NCI-H2107 (cell line): Measurements from ENCODE around the gene NINL.

Experiments used
- DNase-seq: peaks from one replicate; lab custom pipeline; 2025; lab: John Stamatoyannopoulos, UW

The NINL gene

DNA sequence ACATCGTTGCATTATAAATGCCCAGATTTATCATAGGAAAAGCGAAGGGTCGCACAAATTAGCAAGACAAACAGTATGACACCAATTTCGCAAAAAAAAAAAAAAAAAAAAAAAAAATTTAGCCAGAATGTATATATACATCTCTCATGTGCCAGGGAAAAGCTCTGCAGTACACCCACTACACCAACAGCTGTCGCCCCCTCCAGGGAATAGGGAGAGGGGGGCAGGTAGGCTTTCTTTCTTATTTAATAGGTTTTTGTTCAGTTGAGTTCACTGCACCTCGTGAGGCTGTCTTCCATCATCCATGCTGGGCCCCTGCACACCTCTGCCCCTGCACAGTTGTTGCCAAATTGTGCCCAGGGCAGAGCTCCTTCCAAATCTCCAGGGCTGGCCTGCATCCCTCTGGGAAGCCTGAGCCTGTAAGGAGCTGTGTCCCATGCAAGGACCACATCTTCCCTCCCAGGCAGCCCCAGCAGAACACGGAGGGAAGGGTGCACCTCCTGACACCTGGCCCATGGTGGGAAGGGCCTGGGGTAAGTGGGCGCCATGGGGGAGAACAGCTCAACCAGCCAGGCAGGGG, 85.4 kb downstream of the NINL start:
- no peak for DNase-seq

DNA sequence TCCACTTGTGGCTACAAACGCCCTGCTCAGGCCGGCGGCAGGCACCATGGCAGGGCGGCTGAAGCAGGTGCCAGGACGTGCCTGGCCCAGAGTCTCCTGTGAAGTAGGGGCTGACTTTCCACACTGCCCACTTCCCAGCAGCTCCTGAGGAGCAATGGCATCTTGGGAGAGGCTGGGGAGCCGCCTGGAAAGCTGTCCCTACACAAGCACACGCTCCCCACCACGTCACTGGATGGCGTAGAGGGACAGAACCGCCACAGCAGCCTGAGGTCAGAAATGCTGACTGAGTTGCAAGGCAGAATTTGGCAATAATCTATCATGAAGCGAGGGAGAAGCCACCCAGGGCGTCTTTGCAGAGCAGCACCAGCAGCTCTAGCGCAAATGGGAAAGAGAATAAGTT, 86.3 kb downstream of the NINL start:
- DNase-seq: no peak

DNA sequence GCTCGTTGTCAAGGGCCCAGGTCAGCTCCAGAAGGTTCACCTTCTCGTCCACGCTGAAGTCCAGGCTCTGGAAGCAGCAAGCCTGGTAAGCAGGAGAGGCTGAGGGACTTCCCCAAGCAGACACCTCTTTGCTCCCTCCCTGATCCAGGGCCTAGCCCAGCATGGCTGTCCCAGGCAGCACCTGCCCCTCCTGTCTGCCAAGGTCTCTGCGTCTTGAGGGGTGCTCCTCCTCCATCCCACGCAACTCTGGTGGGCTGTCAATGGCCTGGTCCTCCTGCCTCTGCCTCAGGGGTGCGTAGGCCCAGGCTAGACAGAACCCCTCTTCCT, 87.1 kb downstream of the NINL start:
- no peak for DNase-seq

DNA sequence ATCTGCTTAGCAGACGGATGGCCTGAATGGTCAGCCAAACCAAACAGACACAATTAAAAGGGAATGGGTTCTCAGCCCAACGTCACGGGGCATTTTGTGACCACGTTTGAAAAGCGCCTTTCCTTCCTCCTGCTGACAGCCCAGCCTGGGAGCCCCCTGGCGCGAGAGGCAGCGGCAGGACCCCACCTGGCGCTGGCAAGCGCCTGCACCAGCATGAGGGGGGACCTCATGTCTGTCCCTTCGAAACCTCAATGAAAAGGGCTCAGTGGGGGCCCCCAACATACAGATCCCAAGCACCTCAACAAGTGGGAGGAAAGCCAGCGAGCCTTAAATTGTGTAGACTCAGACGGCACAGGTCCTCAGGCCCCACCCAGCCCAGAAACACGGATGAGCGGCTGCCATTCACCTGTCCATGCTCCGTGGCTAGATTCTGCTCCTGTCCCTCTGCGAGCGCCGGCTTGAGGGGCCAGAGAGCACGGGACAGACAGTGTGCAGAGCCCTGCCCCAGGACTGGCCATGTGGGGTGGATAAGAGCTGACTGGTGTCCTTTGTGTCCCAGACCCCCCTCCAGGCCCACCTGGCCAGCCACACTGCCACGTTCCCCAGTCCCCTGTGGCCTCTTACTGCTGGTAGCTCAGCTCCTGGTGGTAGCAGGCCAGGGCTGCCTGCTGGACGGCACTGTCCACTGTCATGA, 87.6 kb downstream of the NINL start:
- DNase-seq: no peak

DNA sequence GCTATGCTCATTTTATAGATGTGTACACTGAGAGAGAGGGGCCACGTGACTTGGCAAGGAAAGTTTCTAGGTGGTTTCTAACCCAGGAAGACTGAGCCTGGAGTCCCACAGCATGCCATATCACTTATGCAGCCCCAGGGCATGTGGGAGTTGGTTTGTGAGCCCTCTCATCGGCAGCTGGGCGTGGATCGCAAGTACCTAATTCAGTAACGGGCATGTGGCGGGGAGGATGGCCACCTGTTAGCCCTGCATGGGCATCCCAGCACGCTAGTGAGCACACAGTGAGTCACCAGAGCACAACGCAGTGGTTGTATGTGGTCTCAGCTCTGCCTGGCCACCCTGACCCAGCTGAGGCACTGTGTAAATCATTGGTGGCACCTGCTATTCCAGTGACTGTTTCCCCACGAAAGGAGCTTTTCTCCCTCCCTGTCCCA, 88.3 kb downstream of the NINL start:
- no peak for DNase-seq

DNA sequence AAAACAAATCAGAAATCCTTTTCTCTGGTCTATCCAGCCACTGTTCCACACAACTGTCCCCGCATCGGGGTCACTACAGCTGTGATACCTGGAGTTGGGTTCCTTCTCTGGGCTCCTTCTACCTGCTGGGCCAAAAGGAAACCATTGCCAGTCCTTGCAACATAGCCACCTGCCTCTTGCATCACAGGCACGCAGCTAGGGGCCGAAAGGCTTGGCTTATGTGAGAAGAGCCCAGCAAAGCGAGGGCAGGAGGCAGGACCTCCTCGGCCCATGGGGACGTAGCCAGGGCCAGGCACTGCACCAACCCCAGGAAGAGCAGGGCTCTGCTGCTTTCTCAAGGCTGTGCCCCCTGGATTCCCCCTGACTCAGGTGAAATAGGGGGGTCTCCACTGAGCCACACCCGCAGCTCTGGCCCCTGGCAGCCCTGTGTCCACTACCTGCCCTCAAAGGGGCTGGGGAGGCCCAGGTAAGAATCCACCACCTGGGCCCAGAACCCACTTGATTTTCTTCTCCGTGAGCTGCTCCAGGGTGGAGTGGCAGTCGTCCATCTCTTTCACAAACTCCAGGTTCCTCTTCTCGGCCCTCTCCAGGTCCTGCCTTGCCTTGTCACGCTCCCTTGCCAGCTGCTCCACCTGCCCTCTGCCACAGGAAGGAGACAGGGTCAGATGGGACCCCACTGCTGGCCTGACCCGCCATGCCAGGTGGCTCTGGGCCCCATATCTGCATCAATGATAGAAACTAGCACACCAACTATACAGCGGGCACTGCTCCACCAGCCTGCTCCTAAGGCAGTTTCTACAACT, 89.0 kb downstream of the NINL start:
- DNase-seq: no peak

DNA sequence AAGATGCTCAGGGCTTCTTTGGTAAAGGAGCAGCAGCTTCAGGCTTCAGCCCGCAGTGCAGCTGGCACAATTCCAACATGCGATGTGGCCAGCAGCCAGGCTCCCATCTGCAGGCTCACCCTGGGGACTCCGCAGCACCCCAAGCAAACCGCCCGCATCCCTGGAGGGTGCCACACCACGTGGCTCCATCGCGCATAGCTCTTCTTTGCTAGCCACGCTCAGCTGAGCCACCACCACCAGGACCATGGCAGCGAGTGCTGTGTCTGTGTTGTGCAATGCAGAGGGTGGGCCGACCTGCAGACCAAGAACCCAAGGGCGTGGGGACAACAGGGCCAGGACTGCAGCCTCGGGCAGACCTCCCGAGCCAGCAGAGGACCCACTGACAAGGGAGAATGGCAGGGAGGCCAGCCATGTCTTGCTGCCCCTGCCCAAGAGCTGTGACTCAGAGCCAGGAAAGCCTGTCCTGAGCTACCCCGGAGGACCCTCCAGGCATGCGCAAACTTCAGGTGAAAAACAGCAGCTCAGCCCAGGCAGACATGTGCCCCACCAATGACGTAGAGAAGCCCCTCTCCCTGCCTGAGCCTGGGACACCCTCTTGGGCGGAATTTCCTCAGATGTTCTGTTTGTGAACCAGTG, 90.0 kb downstream of the NINL start:
- DNase-seq: no peak

DNA sequence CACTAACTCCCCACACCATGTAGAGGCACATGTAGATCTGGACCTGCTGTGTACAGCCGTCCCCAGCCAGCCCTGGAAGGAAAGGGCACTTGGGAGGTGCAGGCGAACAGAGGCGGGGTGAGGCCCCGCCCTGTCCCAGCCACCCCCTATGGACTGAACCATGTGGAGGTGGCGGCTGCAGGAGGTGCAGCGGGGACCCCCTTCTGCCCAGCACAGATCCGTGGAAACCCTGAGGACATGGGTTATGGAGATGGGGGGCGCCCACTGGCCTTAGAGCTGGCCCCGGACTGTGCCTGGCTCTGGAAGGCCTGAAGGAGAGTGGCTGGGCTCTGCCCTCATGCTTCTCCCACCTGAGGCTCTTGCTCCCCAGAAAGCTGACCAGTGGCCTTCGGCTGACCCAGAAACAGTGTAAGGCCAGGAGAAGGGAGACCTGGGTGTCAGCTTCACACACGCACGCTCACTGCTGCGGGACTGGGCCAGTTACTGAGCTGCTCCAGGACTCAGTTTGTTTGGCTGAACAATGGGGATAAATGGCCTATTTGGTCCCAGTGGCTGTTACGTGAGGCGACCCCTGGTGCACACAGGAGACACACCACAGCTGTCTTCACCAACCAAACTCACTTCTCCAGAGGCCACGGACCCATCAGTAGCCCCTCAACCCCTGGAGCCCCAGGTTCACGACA, 90.7 kb downstream of the NINL start:
- no peak for DNase-seq

DNA sequence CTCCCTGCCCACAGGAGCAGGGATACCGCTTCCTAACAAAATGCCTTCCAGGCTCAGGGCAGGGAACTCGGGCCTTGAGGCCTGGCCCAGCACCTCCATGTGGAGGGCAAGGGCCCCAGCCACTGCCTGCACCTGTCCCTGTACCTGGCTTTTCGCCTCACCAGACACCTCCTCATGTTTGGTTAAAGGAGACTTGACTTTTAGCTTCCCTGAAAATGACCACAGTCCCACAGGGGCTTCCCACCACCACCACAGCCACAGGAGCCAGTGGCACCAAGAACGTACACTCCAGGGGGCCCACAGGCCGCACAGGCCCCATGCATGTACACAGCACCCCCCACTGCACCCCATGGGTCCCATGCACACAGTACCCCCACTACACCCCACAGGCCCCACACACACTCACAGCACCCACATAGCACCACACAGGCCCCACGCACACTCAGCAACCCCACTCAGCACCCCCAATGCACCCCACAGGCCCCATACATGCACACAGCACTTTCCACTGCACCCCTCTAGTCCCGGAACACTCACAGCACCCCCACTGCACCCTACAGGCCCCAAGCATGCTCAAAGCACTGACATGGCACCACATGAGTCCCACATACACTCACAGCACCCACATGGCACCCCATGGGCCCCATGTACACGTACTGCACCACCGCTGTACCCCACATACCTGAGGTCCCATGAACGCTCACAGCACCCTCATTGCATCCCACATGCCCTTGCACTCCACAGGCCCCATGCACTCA, 91.4 kb downstream of the NINL start:
- DNase-seq: no peak

DNA sequence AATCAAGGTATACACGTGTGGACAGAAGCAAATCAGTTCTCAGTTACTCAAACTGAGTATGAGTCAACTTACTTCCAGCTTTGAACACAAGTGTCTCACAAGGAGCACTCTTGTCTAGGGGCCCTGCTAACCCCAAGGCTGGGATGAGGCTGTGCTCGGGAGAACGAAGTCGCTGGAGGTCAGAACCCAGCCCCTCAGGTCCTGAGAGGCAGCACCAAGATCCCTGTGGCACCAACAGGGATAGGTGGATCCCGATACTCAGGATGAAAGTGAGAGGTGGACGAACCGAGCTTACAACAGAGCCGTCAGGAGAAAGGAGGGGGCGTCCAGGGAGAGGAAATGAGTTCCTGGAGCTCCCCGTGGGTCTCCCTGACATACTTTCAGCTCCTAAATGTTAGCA, 92.2 kb downstream of the NINL start:
- DNase-seq: no peak

DNA sequence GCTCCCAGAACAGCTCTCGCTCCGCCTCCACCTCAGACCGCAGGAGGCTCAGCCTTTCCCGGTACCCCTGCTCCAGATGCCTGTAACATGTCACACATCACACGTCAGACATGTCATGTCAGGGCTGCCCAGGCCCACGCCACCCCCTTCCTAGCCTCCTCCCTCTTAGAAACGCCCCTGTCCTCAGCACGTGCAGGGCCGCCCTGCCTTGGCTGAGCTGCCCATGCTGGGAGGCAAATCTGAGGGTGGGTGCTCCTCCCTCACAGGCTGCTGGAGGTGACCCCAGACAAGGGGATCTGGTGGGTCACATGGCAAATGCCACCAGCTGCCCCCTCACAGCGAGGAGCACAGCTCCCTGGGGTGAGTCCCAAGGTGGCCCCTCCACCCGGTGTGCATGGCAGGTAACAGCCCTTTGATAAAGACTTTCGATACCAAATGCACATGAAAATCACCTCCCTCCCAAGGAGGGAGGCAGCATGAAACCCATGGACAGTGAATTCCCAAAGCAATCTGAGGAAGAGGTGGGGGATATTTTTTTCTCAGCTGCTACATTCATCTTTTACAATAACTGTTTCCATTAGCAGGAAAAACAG, 93.8 kb downstream of the NINL start:
- DNase-seq: no peak

DNA sequence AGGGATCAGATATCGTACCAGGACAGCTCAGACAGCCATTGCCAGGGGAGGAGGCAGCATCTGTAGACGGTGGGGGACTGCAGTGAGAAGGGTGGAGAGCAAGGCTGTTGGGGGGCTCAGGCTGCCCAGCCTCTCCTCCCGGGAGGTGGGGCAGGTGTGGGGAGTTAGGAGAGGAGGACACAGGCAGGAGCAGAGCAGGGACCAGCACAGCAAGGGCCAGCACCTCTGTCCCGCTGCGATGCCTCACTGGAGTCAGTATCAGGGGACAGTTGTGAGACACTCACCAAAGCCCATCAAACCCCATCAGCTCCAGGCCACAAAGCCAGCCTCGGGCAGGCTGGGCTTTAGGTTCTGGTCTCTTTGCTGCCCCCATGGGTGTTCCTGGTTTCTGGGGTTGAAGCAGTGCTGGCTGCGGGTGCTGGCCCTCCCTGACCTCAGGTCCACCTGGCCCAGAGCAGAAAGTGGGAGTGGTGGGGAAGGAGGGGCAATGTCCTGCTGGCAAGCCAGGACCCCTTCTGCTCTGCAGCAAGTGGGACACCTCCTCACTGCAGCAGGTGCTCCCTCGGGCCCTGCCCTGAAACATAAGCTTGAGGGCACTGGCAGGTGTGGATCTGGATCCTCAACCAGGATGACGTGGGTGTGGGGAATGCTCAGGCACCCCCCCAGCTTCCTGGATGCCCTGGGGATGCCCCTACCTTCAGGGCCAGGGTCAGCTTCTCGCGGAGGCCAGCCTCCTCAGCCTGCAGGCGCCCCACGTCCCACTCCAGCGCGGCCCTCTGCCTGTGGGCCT, 94.5 kb downstream of the NINL start:
- DNase-seq: no peak

DNA sequence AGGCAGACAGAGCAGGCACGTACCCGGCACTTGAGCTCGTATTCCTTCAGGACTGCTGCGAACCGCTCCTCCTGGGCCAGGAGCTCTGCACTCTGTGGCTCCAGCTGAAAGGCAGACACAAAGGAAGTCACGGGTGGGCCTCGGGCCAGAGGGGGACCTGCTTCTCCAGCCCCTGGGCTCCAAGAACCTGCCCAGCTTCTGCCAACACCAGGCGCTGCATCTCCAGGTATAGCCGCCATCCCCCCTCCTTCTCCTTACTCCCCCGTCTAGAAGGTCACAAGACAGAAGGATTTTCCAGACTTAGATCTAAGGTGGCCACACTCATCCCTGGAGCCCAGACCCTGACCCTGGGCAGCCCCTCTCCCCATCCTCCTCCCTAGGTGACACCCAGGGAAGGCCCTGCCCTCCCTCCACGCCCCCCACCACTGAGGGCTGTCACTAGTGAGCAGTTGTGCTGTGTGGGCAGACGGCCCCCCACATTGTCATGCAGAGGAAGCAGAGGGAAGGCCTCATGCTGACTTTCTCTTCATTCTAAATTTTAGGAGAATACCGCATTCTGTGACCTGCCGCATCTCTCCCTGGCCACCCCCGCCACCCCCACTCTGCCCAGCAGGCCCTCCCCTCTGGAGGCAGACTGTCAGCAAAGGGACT, 96.0 kb downstream of the NINL start:
- DNase-seq: no peak

DNA sequence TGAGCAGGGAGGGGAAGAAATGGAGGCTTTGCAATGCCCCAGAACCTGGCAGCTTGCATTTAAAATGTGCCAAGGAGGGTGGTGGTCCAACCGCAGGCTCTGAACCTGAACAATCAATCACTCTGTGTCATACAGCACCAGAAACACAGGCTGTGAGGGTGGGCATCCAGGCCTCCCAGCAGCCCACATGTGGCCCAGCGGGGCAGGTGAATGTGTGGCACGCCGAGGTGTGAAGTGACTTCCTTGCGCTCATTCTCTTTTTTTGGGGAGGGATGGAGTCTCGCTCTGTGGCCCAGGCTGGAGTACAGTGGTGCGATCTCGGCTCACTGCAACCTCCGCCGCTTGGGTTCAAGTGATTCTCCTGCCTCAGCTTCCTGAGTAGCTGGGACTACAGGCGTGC, 97.4 kb downstream of the NINL start:
- DNase-seq: no peak

DNA sequence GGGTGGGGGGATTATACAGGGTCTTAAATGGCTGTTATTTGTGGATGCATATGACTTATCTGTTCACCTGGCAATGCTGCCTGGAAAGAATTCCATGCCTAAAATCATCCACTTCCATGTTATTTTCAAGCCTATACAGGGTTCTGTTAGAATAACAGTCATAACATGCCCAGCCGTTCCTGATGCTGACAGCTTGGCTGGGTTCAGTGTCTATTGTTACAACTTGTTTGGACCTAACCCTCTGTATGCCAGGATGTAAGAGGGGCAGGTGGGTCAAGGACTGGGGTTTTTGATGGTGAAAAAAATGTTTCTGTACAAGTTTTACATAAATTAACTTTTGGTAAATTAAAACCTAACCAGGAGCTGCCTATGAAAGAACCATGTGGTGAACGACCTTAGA, 98.0 kb downstream of the NINL start:
- no peak for DNase-seq

DNA sequence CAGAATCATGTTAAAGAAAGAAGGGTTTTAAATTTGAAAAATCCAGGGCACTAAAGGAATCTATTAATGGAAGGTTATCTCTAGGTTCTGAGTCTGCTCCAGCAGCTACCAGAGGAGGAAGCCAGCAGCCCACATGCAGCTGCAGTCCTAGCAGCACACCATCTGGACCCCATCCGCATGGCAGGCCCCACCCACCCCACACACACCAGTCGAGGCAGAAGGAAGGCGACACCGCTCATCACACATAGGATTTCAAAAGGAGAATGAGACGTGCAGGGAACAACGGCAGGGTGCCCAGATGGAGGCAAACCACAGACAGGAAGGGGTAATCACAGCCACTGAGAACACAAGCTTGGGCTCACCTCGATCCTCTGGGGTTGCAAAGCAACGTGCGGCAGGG, 99.0 kb downstream of the NINL start:
- no peak for DNase-seq

DNA sequence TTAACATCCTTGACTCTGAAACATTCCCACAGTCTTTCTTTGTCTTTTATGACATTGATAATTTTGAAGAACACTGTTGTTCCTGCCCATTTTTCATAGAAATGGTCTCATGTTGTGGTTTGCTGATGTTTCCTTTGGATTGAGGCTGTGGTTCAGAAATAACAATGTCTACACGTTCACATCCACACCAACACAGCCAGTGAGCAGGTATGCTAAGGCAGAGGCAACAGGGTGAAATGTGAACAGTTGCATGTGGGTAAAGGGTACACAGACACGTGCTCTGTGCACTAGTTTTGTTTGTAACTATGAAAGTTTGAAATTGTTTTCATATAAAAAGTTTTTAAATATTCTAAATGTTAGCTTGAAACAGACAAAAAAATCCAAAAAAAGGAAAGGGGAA, 99.5 kb downstream of the NINL start:
- DNase-seq: no peak

DNA sequence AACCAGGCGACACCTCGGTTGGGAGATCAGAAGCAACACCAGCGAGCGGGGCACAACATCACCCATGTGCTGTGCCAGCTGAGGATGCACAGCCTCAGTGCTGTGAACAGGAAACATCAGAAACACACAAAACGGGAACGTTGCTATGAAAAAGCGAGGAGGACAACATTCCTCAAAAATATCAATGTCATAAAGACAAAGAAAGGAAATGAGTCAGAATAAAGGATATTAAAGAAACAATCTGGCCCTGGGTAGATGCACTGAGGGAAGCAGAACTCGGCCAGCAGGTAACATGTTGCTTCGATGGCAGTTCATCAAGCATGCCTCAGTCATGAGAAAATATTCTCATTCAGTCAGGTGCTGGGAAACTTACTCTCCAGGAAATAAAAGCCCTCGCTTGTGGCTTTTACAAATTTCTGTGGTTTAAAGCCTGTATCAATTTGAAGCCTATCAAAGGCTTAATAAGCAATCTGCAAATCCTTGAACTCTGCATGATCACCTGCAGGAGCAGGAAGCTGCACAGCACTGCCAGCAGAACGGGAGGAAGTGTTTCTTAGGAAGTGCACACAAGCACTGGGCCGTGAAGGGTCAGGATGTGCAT, 100.3 kb downstream of the NINL start:
- DNase-seq: no peak

DNA sequence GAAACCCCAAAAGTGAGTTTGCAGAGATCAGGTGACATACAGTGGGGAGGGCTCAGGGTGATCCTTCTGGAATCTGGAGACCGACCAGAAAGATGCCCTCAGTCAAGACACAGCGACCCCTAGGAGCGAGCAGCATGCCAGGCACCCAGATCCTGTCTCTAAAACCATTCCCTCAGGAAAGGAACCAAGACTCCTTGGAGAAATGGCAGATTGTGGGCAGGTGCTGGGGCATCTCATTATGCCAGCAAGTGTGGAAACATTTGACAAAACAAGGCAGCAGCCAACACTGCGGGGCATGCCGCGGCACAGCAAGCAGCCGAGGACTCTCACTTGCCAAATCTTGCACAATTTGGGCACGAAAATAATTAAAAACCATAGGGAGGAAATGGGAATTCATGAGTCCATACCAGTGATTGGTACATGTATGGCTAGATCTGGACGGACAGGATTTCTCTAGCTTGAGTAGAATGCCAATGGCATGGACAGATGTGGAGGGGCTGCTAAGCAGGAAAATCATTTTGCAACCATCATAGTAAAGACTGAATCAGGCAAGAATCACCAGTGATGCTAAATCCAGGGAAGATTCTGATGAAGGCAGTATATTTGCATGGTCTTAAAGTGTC, 101.0 kb downstream of the NINL start:
- DNase-seq: no peak
